GM23248 (cell line): Measurements from ENCODE around the gene DUSP2.

Experiments
- EZH2 ChIP-seq: fragments of 200-600 bp; sonication (generic); IDR thresholded peaks from 2 replicates; pipeline ENCODE4 v1.6.1; 2018; ENCODE audit warnings: antibody characterized with exemption, mild to moderate bottlenecking; ENCODE audit not compliant: insufficient read depth, poor library complexity, severe bottlenecking
- EZH2phosphoT487 ChIP-seq: fragments of 200-600 bp; sonication (generic); IDR thresholded peaks from 2 replicates; pipeline ENCODE4 v1.6.1; 2018; ENCODE audit warnings: antibody characterized with exemption, moderate library complexity, mild to moderate bottlenecking, low read depth; ENCODE audit not compliant: insufficient read depth

DNA sequence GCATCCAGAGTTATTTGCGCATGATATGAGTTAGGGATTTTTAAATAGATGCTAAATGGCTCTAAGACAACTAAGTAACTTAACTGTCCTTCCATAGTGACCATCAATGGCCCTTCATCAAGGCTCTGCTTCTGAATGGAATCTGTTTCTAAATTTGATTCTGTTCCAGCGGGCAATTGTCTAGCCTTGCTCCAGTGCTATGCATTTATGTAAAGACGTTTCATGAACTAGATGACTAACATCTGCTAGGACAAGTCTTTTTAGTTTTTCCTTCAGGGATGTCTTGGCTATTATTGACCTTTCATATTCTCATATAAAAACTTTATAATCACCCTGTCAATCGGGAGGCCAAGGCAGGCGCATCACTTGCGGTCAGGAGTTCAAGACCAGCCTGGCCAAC is 16.8 kb downstream of the DUSP2 start:
- TF ChIP-seq EZH2phosphoT487 (no peak), EZH2 (no peak)
